Measurements from ENCODE around the gene RBMS1.
"Not testable (repeated sequence)": the region's sequence is repeated elsewhere in the genome, so short reads cannot be mapped to it uniquely, and the experiment has no call there.

Gene RBMS1

GRCh38 chr2:160499865-160500264, 6.3 kb upstream of the RBMS1 start:
- no peak for DNase-seq

GRCh38 chr2:160498137-160498536, 4.5 kb upstream of the RBMS1 start:
- no peak for DNase-seq

GRCh38 chr2:160494201-160494644, 616 bp upstream of the RBMS1 start:
- DNase-seq: no peak

- DNase-seq: peak; percentile 6
These were observed 993 bp downstream of the RBMS1 start for GRCh38 chr2:160492401-160493226.

GRCh38 chr2:160491911-160492371, 1.7 kb downstream of the RBMS1 start:
- no peak for DNase-seq

- no peak for DNase-seq
These were observed 2.6 kb downstream of the RBMS1 start for GRCh38 chr2:160490733-160491685.

- DNase-seq: no peak
These were observed 4.5 kb downstream of the RBMS1 start for GRCh38 chr2:160489111-160489510.

GRCh38 chr2:160488289-160488688, 5.3 kb downstream of the RBMS1 start:
- not testable (repeated sequence) for DNase-seq

- DNase-seq: no peak
These were observed 7.3 kb downstream of the RBMS1 start for GRCh38 chr2:160486341-160486740.

GRCh38 chr2:160484859-160485520, 8.6 kb downstream of the RBMS1 start:
- DNase-seq: no peak

- DNase-seq: no peak
These were observed 10.9 kb downstream of the RBMS1 start for GRCh38 chr2:160482673-160483072.

- DNase-seq: no peak
These were observed 14.3 kb downstream of the RBMS1 start for GRCh38 chr2:160479269-160479668.

GRCh38 chr2:160478660-160479059, 14.9 kb downstream of the RBMS1 start:
- DNase-seq: no peak

GRCh38 chr2:160477032-160477431, 16.6 kb downstream of the RBMS1 start:
- no peak for DNase-seq

GRCh38 chr2:160474891-160475787, 18.5 kb downstream of the RBMS1 start:
- no peak for DNase-seq

- DNase-seq: no peak
These were observed 19.3 kb downstream of the RBMS1 start for GRCh38 chr2:160474319-160474645.

GRCh38 chr2:160473468-160474318, 19.9 kb downstream of the RBMS1 start:
- DNase-seq: no peak

GRCh38 chr2:160472839-160473251, 20.8 kb downstream of the RBMS1 start:
- no peak for DNase-seq

GRCh38 chr2:160471950-160472349, 21.7 kb downstream of the RBMS1 start:
- no peak for DNase-seq

GRCh38 chr2:160469621-160470204, 23.9 kb downstream of the RBMS1 start:
- no peak for DNase-seq

- DNase-seq: no peak
These were observed 24.4 kb downstream of the RBMS1 start for GRCh38 chr2:160469164-160469563.
